Hypothalamus (tissue), 51 donors: ENCODE measurements around the gene OXCT1.
"Not testable (repeated sequence)": the region's sequence is repeated elsewhere in the genome, so short reads cannot be mapped to it uniquely, and the experiment has no call there.

ENCODE experiments used
- DNase-seq, 51 donors: peaks; one replicate each; lab custom pipeline; 2025; lab: John Stamatoyannopoulos, UW

The OXCT1 gene

GRCh38 chr5:41729381-41729780 is 140.8 kb downstream of the OXCT1 start:
- not testable (repeated sequence) for DNase-seq

- no peak for DNase-seq
Measured at GRCh38 chr5:41728281-41728680, 141.9 kb downstream of the OXCT1 start.

GRCh38 chr5:41722359-41722950 is 147.8 kb downstream of the OXCT1 start:
- no peak for DNase-seq

- no peak for DNase-seq
Measured at GRCh38 chr5:41721516-41721915, 148.7 kb downstream of the OXCT1 start.

GRCh38 chr5:41716382-41716781 is 153.8 kb downstream of the OXCT1 start:
- DNase-seq = no peak

- not testable (repeated sequence) for DNase-seq
Measured at GRCh38 chr5:41714446-41714845, 155.8 kb downstream of the OXCT1 start.

GRCh38 chr5:41708604-41708940 is 161.7 kb downstream of the OXCT1 start:
- DNase-seq = no peak

GRCh38 chr5:41707853-41708603 is 162.2 kb downstream of the OXCT1 start:
- no peak for DNase-seq

GRCh38 chr5:41695920-41696582 is 174.2 kb downstream of the OXCT1 start:
- no peak for DNase-seq

GRCh38 chr5:41686767-41687166 is 183.5 kb downstream of the OXCT1 start:
- DNase-seq = no peak

- DNase-seq = no peak
Measured at GRCh38 chr5:41686191-41686590, 184.0 kb downstream of the OXCT1 start.

- no peak for DNase-seq
Measured at GRCh38 chr5:41683181-41683580, 187.0 kb downstream of the OXCT1 start.

- no peak for DNase-seq
Measured at GRCh38 chr5:41682641-41683040, 187.6 kb downstream of the OXCT1 start.

- DNase-seq = no peak
Measured at GRCh38 chr5:41681840-41682239, 188.4 kb downstream of the OXCT1 start.
